Measurements from ENCODE around the gene LPP. TPM values are rescaled to one million over a fixed set of nuclear protein-coding genes. Genes with fewer than 3 reads are reported as not detected.
A peak's percentile ranks its signal among the peaks of the same experiment; 100 is the strongest.

Gene LPP
- total and polyA plus RNA-seq, 2 of the 4 experiments (the other 2 are of a cell fraction) = 16.0 to 130 TPM

DNA sequence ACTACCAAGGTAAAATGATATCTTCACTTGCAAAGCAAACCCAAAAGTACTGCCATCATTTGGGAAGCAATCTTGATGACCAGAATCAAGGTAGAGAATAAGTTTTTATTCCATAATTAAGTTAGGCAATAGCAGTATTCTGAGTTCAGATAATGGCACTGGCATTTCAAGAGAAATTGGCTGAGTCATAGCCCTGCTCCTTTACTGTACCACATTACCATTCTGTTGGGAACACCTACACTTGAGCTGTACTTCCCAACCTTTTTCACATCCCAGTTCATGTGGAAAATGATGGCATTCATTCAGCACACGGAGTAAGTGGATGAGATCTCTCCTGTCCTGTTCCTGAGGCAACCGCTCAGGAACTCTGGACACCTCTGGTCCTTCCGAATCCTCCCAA is 706.2 kb downstream of the LPP start:
- DNase-seq (peak; percentile 40), ATAC-seq (ENCODE audit: low read depth) (no peak)
- no peak overlapping the region for H4K8ac ChIP-seq (ENCODE audit: low read depth in 2 of 2, low read length in 2 of 2)
- H3K36me3 ChIP-seq (ENCODE audit: control insufficient read depth, insufficient read depth, low read length) = no peaks in the 10 kb centered on the region
- H3K9ac ChIP-seq (ENCODE audit: low read depth, low read length) = no peak overlapping the region
- no peaks in the 10 kb centered on the region for H3K27me3 ChIP-seq (ENCODE audit: control insufficient read depth, insufficient read depth, low read length)
- CTCF ChIA-PET = interaction anchor here (0.6 kb wide), 1 partner anchor 31 kb away, joined by 7 read pairs; no protein-coding TSS in a partner anchor
- intact Hi-C loops (cut with micrococcal nuclease) (no loop called here), in situ Hi-C loops (cut with MboI; ENCODE audit: low sequenced_read_pairs) (no loop called here), dilution Hi-C loops (cut with HindIII; ENCODE audit: low sequenced_read_pairs, unreplicated experiment) (no loop called here)
- no CpG with 5 or more reads among the region's 3 CpGs for WGBS, 2 experiments (ENCODE audit: extremely low coverage in 2 of 2, insufficient read length in 1 of 2)
- H2AFZ ChIP-seq (replicated peaks; ENCODE audit: low read length, poor library complexity) = no peak overlapping the region
- no peak overlapping the region for H3K23ac ChIP-seq (ENCODE audit: low read depth, low read length)
- H3K4ac ChIP-seq (ENCODE audit: low read depth, low read length) = 0 out of 2 replicates have a peak overlapping the region, but pooled peaks have one; percentile 5
- 0 out of 2 replicates have a peak overlapping the region, but pooled peaks have one; percentile 50 for H3K14ac ChIP-seq (replicated peaks; ENCODE audit: low read depth, low read length)
- H3K18ac ChIP-seq (ENCODE audit: low read depth, low read length) = peak overlapping the region; percentile 34; the same call in 1 of the 2 replicates
- BruUV-seq (replicated peaks) = no TSS peak
- H2AK5ac ChIP-seq (ENCODE audit: low read depth, low read length) = no peak overlapping the region
- H3K9me3 ChIP-seq (ENCODE audit: control insufficient read depth, insufficient read depth, low read length) = no peaks in the 10 kb centered on the region
- peaks cover 17% of the 10 kb centered on the region for H3K4me1 ChIP-seq (ENCODE audit: control insufficient read depth, insufficient read depth, low read length)
- no peak overlapping the region for H2BK15ac ChIP-seq (ENCODE audit: low read depth, low read length)
- H2AK9ac ChIP-seq (replicated peaks; ENCODE audit: low read depth, low read length, poor library complexity) = peak overlapping the region; percentile 43
- no peak overlapping the region for H4K5ac ChIP-seq (ENCODE audit: low read depth, low read length)
- peaks cover 14% of the 10 kb centered on the region for H3K9me1 ChIP-seq (ENCODE audit: insufficient read depth, low read length)
- no peak for TF ChIP-seq CHD1 (IDR thresholded peaks at IDR 0.05; ENCODE audit: low read depth, low read length)
- peak; percentile 68 for TF ChIP-seq NFE2L2 (IDR thresholded peaks at IDR 0.05; ENCODE audit: low read depth, low read length)
- peak; percentile 47; the same call in 1 of the 2 replicates for TF ChIP-seq CEBPB (IDR thresholded peaks at IDR 0.05; ENCODE audit: low read depth, low read length)
- no peak for TF ChIP-seq SMC3 (IDR thresholded peaks at IDR 0.05; ENCODE audit: low read depth, low read length)
- TF ChIP-seq POLR2A (IDR thresholded peaks at IDR 0.05; ENCODE audit: low read depth, low read length) = no peak
- TF ChIP-seq RFX5 (IDR thresholded peaks at IDR 0.05; ENCODE audit: low read depth, low read length) = no peak
- no peak overlapping the region for H2BK120ac ChIP-seq (ENCODE audit: low read depth, low read length)
- no peak overlapping the region for H2BK20ac ChIP-seq (ENCODE audit: low read depth, low read length)
- no peak overlapping the region for H2BK5ac ChIP-seq (ENCODE audit: low read depth, low read length, poor library complexity, severe bottlenecking)
- no peak overlapping the region for H3K27ac ChIP-seq (ENCODE audit: insufficient read depth, low read length)
- H4K91ac ChIP-seq (ENCODE audit: insufficient read depth, low read depth, low read length) = no peak overlapping the region
- H4K20me1 ChIP-seq (ENCODE audit: insufficient read depth, low read length) = no peaks in the 10 kb centered on the region; the same call in 1 of the 2 replicates
- no peak overlapping the region for H3K4me2 ChIP-seq (ENCODE audit: low read depth, low read length)
- H3K56ac ChIP-seq (ENCODE audit: extremely low read depth, insufficient read depth, low read length) = no peak overlapping the region
- no peak overlapping the region for H3K4me3 ChIP-seq (ENCODE audit: insufficient read depth, low read depth, low read length)
- POLR2A ChIA-PET (ENCODE audit: unreplicated experiment) = no interaction called here
- H3K79me1 ChIP-seq (ENCODE audit: low read depth in 1 of 2, low read length in 2 of 2) = peaks cover 23 to 65% of the 10 kb centered on the region in 2 experiments
